ENCODE data around the gene RINT1.
A peak's percentile ranks its signal among the peaks of the same experiment; 100 is the strongest.
"Not testable (repeated sequence)": the region's sequence is repeated elsewhere in the genome, so short reads cannot be mapped to it uniquely, and the experiment has no call there.

RINT1 gene

GRCh38 chr7:105532709-105533460 is 884 bp downstream of the RINT1 start:
- no peak for DNase-seq

DNA sequence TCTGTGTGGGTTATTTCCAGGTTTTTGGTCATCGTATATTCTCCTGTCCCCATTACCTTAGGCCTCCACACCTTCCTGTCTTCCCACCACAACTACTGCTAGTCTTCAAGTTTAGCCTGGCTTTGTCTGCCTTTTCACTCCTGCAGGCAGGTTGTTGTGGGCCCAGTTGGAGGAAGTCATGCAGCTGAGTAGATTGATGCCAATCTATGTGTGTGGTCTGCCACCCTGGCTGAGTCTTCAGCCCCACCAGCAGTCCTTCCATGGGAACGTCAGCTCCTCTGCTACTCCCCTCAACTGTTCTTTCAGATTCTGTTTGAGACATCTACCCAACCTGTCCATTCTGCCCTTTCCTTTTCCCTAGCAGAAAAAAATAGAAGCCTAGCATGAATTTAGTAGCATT is 6.3 kb downstream of the RINT1 start:
- no peak for DNase-seq

- DNase-seq: no peak
Measured at GRCh38 chr7:105559926-105560325, 27.9 kb downstream of the RINT1 start.

- DNase-seq: no peak
Measured at GRCh38 chr7:105565190-105565589, 33.2 kb downstream of the RINT1 start.

DNA sequence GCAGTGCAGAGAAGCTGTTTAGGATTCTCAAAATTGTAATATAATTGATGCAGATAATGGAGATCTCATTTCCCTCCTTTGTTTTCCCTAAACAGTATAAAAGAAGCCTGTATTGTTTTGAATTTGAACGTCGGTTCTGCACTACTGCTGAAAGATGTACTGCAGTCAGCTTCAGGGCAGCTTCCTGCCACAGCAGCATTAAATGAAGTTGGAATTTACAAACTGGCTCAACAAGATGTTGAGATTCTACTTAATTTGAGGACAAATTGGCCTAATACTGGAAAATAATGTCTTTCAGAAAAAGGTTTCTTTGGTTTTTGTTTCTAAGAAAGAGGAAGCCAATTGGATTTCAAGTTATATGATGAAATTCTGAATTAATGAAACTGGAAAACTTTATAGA is 35.0 kb downstream of the RINT1 start:
- DNase-seq: no peak

DNA sequence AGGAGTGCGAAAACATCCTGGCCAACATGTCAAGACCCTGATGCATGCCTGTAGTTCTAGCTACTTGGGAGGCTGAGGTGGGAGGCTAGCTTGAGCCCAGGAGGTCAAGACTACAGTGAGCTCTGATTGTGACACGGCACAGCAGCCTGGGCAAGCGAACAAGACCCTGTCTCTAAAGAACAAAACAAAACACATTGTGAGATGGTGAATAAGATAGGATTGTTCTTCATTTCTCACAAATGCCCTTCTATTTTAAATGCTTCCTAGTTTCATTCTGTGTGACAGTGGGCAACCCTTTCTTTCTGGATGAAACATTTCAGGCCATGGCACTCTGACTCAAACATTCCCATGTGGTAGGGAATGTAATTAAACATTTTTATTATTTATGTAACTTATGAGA is 35.8 kb downstream of the RINT1 start:
- DNase-seq: no peak

DNA sequence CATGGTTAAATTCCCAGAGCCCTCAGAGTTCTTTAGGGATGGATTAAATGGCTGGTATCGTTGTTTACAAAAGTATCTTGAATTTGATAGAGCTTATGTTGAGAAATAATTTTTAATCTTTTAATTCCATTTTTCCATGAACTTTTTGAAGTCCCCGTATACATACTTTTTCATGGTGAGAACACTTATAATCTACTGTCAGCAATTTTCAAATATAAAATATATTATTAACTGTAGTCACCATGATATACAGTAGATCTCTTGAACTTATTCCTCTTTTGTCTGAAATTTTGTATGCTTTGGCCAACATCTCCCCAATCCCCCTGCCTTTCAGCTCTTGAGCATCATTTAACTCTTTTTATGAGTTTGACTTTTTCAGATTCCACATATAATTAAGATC is 39.9 kb downstream of the RINT1 start:
- no peak for DNase-seq

GRCh38 chr7:105577251-105577650 is 45.2 kb downstream of the RINT1 start:
- DNase-seq: no peak

GRCh38 chr7:105578496-105578895 is 46.5 kb downstream of the RINT1 start:
- DNase-seq: no peak

DNA sequence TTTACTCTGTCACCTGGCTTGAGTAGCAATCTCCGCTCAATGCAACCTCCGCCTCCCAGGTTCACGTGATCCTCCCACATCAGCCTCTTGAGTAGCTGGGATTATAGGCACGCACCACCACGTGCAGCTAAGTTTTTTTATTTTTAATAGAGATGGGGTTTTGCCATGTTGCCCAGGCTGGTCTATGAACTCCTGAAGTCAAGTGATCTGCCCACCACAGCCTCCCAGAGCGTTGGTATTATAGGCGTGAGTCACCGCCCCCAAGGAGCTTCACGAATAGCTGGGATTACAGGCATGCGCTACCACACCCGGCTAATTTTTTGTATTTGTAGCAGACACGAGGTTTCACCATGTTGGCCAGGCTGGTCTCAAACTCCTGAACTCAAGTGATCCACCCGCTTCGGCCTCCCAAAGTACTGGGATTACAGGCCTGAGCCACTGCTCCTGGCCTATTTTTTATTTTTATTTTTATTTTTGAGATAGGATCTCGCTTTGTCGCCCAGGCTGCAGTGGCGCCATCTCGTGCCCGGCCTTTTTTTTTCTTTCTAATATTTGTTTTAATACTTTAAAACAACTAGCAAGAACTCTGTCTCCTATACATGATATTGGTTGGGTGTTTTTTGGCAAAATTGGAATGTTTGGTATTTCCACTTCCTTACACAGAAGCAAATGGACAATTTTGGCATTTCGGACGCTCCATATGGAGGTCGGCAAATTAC is 48.2 kb downstream of the RINT1 start:
- DNase-seq: peak in 1 of 2 experiments; percentile 39

DNA sequence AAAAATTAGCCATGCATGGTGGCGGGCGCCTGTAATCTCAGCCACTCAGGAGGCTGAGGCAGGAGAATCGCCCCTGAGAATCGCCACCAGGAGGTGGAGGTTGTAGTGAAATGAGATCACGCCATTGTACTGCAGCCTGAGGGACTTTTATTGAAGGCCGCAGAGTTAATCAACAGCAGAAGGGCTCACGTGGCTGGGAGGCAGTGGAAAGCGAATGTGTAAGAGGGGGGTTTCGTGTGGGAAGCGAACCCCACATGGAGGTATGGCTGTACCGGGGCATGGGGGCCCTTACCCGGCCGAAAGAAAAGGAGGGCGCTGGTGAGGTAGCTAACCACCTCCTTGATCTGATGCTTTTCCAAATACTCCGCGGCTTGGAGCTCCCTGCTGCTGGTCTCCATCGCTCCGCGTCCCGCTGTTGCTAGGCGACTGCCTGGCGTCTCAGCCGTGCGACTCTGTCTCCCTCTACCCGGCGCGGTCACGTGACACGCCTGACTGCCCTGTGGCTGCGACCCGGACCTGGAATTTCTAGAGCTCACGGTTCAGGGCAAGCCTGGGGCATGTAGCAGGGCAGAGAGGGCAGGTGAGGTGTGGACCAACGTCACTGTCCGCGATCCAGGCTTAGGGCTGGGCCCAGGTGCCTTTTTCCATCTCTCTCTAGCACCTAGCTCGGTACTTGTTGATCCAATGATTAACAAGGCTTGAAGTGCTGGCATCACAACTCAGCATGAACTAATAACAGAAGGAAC is 49.2 kb downstream of the RINT1 start, which contains the start of gene EFCAB10:
Gene EFCAB10, minus strand, starts transcription at position 428 of the 746 bp plus-strand sequence. Its CDS starts 30 bp downstream, at position 398.
- peak; percentile 82 to 89 for DNase-seq

DNA sequence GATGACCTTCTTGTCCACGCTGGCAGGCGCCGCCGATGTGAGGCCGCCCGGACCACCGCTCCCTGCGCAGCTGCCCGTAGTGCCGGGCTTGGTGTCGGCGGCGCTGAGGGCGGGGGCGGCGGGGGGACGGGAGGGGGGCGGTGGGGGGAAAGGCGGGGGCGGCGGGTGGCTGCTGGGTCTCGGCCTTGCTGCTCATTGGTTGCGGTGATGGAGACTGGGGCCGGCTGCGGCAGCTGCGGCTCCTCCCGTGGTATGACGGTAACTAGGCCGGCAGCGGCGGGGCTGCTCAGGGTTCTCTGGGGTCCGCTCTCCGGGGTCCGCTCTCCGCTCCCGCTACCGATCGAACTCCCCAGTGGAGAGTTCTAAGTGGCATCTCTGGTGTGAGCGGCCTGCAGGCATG is 51.1 kb downstream of the RINT1 start:
- DNase-seq: no peak

- DNase-seq: no peak
Measured at GRCh38 chr7:105584165-105584564, 52.2 kb downstream of the RINT1 start.

GRCh38 chr7:105585850-105586500 is 54.0 kb downstream of the RINT1 start:
- DNase-seq: no peak

DNA sequence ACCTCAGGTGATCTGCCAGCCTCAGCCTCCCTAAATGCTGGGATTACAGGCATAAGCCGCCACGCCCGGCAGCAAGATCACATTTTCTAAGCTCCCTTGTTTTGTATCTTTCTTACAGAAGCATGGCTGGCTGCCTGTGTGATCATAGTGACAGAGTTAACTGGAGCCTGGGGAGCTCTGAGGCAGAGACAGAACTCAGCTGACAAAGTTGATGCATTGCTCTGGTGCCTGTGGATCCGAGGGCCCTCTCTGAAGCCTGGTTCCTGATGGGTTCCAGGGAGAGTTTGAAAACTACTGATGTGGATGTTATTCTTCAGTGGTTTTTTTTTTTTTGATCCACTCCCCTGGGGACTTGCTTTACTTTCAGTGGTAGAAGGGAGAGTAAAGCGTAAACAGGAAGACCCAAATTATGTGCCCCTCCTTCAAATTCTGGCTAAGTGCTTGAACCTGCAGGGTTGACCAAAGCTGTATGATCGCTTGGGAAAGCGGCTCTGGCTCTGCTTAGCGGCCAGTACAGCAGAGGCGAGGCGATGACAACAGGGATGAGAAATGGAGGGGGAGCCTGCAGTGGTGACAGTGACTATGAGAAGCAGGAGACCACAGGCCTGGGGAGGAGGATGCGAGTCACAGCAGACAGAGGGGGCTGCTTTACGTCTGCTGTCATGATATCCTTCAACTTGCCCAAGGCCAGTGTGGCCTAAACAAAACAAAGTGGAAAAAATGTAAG is 56.1 kb downstream of the RINT1 start:
- no peak for DNase-seq

GRCh38 chr7:105589356-105590077 is 57.5 kb downstream of the RINT1 start:
- peak; percentile 71 to 80 for DNase-seq

GRCh38 chr7:105590793-105591192 is 58.8 kb downstream of the RINT1 start:
- DNase-seq: no peak

DNA sequence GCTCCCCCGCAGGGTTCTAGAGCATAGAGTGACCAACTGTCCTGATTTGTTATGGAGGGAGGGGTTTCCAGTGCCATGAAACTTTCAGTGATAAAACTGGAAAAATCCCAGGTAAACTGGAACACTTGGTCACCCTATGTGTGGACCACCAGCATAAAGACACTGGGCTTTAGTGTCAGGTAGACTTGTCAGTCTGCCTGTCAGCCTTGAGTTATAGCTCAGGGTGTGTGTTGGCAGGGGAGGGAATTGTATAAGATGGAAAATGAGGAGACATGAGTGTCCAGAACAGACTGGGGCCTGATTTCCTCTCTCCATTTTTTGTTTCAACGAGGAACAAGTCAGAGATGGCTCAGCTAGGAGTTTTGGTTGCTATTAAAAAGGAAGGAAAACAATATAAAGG is 59.5 kb downstream of the RINT1 start:
- DNase-seq: no peak

GRCh38 chr7:105594034-105594433 is 62.0 kb downstream of the RINT1 start:
- peak; percentile 34 to 61 for DNase-seq

DNA sequence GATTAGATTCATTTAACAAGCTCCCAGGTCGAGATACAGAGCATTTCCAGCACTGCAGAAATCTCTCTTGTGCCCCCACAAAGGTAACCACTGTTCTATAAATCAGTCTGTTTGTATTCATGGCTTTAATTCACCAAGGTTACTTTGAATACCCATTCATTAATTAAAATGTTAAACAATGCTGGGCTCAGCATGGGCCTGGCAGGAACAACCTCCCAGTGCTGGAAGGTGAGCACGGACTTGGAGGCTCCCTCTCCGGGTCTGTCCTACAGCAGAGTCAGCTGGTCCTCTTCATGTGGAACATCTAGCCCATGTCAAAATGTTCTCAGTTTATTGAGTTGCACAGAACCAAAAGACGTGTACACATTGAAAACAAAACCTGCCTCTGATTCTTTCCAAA is 64.9 kb downstream of the RINT1 start:
- no peak for DNase-seq

DNA sequence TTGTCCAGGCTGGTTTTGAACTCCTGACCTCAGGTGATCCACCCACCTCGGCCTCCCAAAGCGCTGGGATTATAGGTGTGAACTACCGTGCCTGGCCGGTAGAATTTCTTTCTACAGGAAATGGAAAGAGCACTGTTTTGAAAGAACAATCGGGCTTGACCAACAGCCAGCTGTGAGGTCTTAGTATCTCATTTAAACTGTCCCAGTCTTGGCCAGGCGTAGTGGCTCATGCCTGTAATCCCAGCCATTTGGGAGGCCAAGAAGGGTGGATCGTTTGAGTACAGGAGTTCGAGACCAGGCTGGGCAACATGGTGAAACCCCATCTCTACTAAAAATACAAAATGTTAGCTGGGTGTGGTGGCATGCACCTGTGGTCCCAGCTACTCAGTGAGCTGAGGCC is 67.1 kb downstream of the RINT1 start:
- not testable (repeated sequence) for DNase-seq

- DNase-seq: no peak
Measured at GRCh38 chr7:105599551-105599950, 67.5 kb downstream of the RINT1 start.
